Upper lobe of right lung (tissue), 1 donor: ENCODE data around the gene PTK7. TPM values are rescaled to one million over a fixed set of nuclear protein-coding genes. Genes with fewer than 3 reads are reported as not detected.

Experiments used
- ATAC-seq: fragments of 200-7000 bp; cut with Tn5 transposase; one replicate; pipeline ENCODE4 v1.9.1; 2020; ENCODE audit warnings: mild to moderate bottlenecking, moderate library complexity
- DNase-seq: peaks from one replicate; pipeline ENCODE4 v3.0.0-alpha.2; 2020
- H3K27ac ChIP-seq: fragments of 200-600 bp; one replicate; pipeline ENCODE4 v1.8.0; 2022
- H3K27me3 ChIP-seq: fragments of 200-600 bp; one replicate; pipeline ENCODE4 v1.8.0; 2022; ENCODE audit warnings: mild to moderate bottlenecking
- H3K36me3 ChIP-seq: fragments of 200-600 bp; one replicate; pipeline ENCODE4 v1.8.0; 2022
- H3K4me1 ChIP-seq: fragments of 200-600 bp; one replicate; pipeline ENCODE4 v1.8.0; 2022
- H3K4me3 ChIP-seq: fragments of 200-600 bp; one replicate; pipeline ENCODE4 v1.8.0; 2022; ENCODE audit warnings: mild to moderate bottlenecking
- H3K9me3 ChIP-seq: fragments of 200-600 bp; one replicate; pipeline ENCODE4 v1.8.0; 2022
- CTCF ChIP-seq: fragments of 200-600 bp; IDR thresholded peaks from one replicate; pipeline ENCODE4 v1.8.0; 2022; ENCODE audit warnings: antibody characterized with exemption
- intact Hi-C: fragments of 100-400 bp; cut with DNase I; formaldehyde crosslinking; loops from one replicate; pipeline ENCODE4 v1.11.0; 2022
- total RNA-seq: library from RNA; stranded (reverse); fragmentation: NEBNext Ultra II Directional; extraction: Animal tissue kit (Norgen Biotek cat#: 25700); gene quantifications from one replicate; pipeline ENCODE4 v1.2.1, GENCODE V29; 2021
- donor health status: DM: no; HTN: yes; CAD: no; lungs with severe emphysema.

The PTK7 gene
- total RNA-seq, 1 donor from 2014 or later, result 97.1 TPM

GRCh38 chr6:43170417-43170930 lies 94.4 kb downstream of the PTK7 start:
- no peak for TF ChIP-seq CTCF
- H3K27ac ChIP-seq, result peak overlapping the region; percentile 90
- no peaks in the 10 kb centered on the region for H3K9me3 ChIP-seq
- peaks cover 33% of the 10 kb centered on the region for H3K4me1 ChIP-seq
- ATAC-seq, result peak; percentile 49
- peak; percentile 88 for DNase-seq
- peak overlapping the region; percentile 97 for H3K4me3 ChIP-seq
- H3K36me3 ChIP-seq, result peaks cover 5% of the 10 kb centered on the region
- H3K27me3 ChIP-seq, result no peaks in the 10 kb centered on the region
- intact Hi-C loops, result no loop called here

- Histone ChIP-seq H3K4me3 (peak within 1 kb of the TSS; percentile 97), H3K27me3 (no peaks in the 10 kb centered on the region), H3K4me1 (peaks cover 37% of the 10 kb centered on the region), H3K9me3 (no peaks in the 10 kb centered on the region), H3K27ac (peak within 1 kb of the TSS; percentile 90), H3K36me3 (peaks cover 11% of the 10 kb centered on the region)
- intact Hi-C loops, result no loop called here
- ATAC-seq, result peak; percentile 86
- peak; percentile 56 for TF ChIP-seq CTCF
- peak; percentile 99 for DNase-seq
These were observed 95.0 kb downstream of the PTK7 start, which contains the start of gene SRF for GRCh38 chr6:43170931-43171706. Gene SRF (plus strand): TSS chr6:43171269. CDS start chr6:43171657, 388 bp downstream.

GRCh38 chr6:43171707-43172103 lies 95.6 kb downstream of the PTK7 start:
- intact Hi-C loops, result no loop called here
- DNase-seq, result peak; percentile 69
- no peak for ATAC-seq
- peak overlapping the region; percentile 90 for H3K27ac ChIP-seq
- peaks cover 17% of the 10 kb centered on the region for H3K36me3 ChIP-seq
- no peaks in the 10 kb centered on the region for H3K27me3 ChIP-seq
- no peak for TF ChIP-seq CTCF
- peak overlapping the region; percentile 97 for H3K4me3 ChIP-seq
- H3K4me1 ChIP-seq, result peaks cover 37% of the 10 kb centered on the region
- H3K9me3 ChIP-seq, result no peaks in the 10 kb centered on the region

- peak overlapping the region; percentile 90 for H3K27ac ChIP-seq
- H3K9me3 ChIP-seq, result no peaks in the 10 kb centered on the region
- peaks cover 37% of the 10 kb centered on the region for H3K4me1 ChIP-seq
- H3K27me3 ChIP-seq, result no peaks in the 10 kb centered on the region
- no peak for TF ChIP-seq CTCF
- peaks cover 20% of the 10 kb centered on the region for H3K36me3 ChIP-seq
- peak; percentile 81 for DNase-seq
- intact Hi-C loops, result no loop called here
- ATAC-seq, result no peak
- peak overlapping the region; percentile 97 for H3K4me3 ChIP-seq
These were observed 96.2 kb downstream of the PTK7 start for GRCh38 chr6:43172104-43173007.

- intact Hi-C loops, result no loop called here
- TF ChIP-seq CTCF, result no peak
- peak overlapping the region; percentile 90 for H3K27ac ChIP-seq
- no peaks in the 10 kb centered on the region for H3K27me3 ChIP-seq
- ATAC-seq (no peak), DNase-seq (no peak)
- peak overlapping the region; percentile 97 for H3K4me3 ChIP-seq
- no peaks in the 10 kb centered on the region for H3K9me3 ChIP-seq
- peaks cover 34% of the 10 kb centered on the region for H3K36me3 ChIP-seq
- H3K4me1 ChIP-seq, result peaks cover 37% of the 10 kb centered on the region
These were observed 97.6 kb downstream of the PTK7 start for GRCh38 chr6:43173591-43174262.
